Stimulated activated naive CD8-positive, alpha-beta T cell treated with anti-CD3 and anti-CD28 coated beads, Interleukin-15, amount 100 ng/mL, for 72 hours (primary cell): Measurements from ENCODE around the gene ZNFX1.
"Not testable (repeated sequence)": the region's sequence is repeated elsewhere in the genome, so short reads cannot be mapped to it uniquely, and the experiment has no call there.

Experiments
- ATAC-seq: fragments of 150-1000 bp; cut with Tn5 transposase; 2 replicates; pipeline ENCODE4 v1.10.0; 2021; ENCODE audit warnings: mild to moderate bottlenecking, moderate library complexity
- DNase-seq, 2 donors: peaks; one replicate each; pipeline ENCODE4 v3.0.0; 2021 to 2022
- H3K27ac Mint-ChIP-seq, 2 donors: one replicate each; pipeline ENCODE4 v1.8.0; 2022; ENCODE audit warnings: mild to moderate bottlenecking in 2 of 2, mixed read lengths in 2 of 2, moderate library complexity in 2 of 2
- H3K27me3 Mint-ChIP-seq: one replicate; pipeline ENCODE4 v1.8.0; 2022; ENCODE audit warnings: mixed read lengths
- H3K4me1 Mint-ChIP-seq: one replicate; pipeline ENCODE4 v1.8.0; 2022; ENCODE audit warnings: mild to moderate bottlenecking, mixed read lengths
- H3K4me3 Mint-ChIP-seq, 2 donors: one replicate each; pipeline ENCODE4 v1.8.0; 2022; ENCODE audit warnings: mild to moderate bottlenecking in 2 of 2, mixed read lengths in 2 of 2, moderate library complexity in 1 of 2
- H3K9me3 Mint-ChIP-seq, 2 donors: one replicate each; pipeline ENCODE4 v1.8.0; 2022; ENCODE audit warnings: mixed read lengths in 2 of 2

Gene ZNFX1

DNA sequence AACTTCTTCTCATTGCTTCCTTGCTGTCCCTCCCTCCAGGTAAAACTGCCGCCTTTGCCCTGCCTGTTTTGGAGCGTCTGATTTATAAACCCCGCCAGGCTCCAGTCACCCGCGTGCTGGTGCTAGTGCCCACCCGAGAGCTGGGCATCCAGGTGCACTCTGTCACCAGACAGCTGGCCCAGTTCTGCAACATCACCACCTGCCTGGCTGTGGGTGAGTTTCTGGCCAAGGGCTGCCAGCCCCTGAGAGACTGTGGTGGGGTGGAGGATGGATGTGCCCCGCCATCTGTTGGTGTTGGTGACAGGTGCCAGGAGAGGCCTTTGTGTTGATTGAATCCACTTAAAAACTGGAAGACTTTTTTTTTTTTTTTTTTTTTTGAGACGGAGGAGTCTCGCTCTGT, 49.2 kb downstream of the ZNFX1 start:
- ATAC-seq (no peak), DNase-seq (no peak)
- Mint-ChIP-seq H3K27me3 (no peaks in the 10 kb centered on the region), H3K27ac (no peak overlapping the region), H3K9me3 (no peaks in the 10 kb centered on the region), H3K4me1 (peaks cover 18% of the 10 kb centered on the region), H3K4me3 (no peak overlapping the region)

DNA sequence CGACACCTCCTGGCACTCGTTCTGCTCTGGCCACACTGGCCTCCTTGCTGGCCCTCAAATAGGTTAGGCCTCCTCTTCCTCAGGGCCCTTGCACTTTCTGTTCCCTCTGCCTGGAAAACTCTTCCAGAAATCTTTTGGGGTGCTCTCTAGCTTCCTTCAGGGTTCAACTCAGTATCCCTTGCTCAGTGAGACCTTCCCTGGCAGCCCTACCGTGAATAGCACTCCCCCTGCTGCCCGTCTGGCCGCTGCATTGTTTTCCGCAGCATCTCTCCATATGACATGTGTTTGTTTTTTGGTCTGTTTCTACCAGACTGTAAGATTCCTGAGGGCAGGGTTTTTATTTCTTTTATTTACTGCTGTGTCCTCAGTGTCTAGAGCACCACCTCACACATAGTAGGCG, 52.0 kb downstream of the ZNFX1 start:
- DNase-seq: no peak
- ATAC-seq: no peak
- Mint-ChIP-seq H3K4me1 (peaks cover 21% of the 10 kb centered on the region), H3K9me3 (no peaks in the 10 kb centered on the region), H3K27ac (peak overlapping the region in 1 of 2 donors; percentile 61), H3K27me3 (no peaks in the 10 kb centered on the region), H3K4me3 (no peak overlapping the region)

DNA sequence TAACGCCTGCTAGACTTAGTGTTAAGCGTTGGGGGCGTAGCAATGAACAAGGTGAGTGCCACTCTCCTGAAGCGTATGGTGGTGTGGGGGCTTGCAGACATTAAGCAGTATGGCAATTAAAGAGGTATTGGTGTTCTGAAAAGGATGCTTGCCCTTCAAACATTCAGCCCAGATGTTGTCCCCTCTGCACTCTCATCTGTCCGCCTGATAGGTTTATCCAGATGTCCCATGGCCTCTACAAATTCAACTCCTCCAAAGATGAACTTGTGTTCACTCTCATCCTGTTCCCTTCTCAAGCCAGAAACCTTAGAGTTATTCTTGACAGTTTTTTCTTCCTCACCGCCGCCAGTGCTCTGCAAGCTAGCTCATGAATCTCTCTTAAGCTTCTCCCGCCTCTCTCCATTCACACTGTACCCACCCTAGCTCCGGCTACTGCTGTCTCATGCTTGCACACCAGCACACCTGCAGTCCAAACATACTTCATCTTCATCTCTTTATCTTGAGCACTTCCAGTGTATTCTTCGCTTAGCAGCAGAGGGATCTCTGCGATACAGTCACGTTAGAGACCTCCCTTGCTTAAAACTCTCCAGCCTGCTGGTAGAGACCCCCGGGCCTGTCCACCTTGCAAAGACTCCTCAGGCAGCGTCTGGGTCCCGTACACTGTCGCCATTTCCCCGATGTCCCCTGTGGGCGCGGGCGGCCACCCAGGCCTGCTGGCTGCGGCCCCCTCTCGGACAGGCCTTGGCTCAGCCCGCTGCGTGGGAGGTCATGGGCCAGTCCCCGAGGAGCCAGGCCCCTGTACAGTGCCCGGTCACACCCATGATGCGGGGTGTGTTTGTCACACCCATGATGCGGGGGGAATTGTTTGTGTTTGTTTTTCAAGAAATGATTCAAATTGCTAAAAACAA, 57.7 kb downstream of the ZNFX1 start:
- Mint-ChIP-seq H3K4me3 (peak overlapping the region; percentile 77 to 98), H3K27ac (peak overlapping the region; percentile 95 to 99), H3K9me3 (no peaks in the 10 kb centered on the region), H3K27me3 (no peaks in the 10 kb centered on the region), H3K4me1 (peaks cover 28% of the 10 kb centered on the region)
- no peak for ATAC-seq
- DNase-seq: no peak

DNA sequence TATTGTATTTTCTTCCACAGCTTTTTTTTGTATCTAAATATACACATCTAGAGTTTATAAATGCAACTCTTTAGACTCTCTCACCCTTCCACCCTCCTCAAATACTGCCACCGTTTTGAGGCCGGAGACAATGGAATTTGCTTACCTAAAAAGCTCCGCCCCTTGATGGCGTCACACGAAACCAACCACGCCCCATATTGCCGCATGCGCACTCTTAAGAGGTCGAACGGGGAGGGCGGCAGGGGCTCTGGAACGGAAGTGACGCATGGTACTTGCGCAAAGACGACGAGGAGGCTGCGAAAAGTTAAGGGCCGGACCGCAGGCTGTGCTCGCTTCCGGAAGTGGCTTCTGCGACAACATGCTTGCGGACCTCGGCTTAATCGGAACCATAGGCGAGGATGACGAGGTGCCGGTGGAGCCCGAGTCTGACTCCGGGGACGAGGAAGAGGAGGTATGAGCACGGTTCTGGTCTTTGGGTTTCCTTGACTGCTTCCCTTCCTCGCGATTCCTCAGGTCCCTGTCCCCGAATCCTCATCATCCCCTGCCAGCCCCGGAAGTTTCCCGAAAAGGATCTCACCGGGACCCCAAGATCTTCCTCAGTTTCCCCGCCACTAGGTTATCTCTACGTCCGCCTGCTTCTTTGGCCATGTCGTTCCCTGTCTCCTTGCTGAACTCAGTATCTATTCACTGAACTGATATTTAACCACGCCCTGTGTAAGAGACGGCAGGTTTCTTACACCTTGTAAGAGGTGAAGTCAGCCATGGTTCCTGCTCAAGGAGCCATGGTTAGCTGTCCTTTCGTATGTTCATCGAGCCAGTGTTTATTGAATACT, 58.5 kb downstream of the ZNFX1 start, which contains the start of gene DDX27:
Gene DDX27, plus strand, starts transcription at position 326 of the 833 bp plus-strand sequence. Its CDS starts 33 bp downstream, at position 359.
- H3K9me3 Mint-ChIP-seq: no peaks in the 10 kb centered on the region
- ATAC-seq: peak; percentile 96
- peak within 1 kb of the TSS; percentile 95 to 99 for H3K27ac Mint-ChIP-seq
- H3K4me3 Mint-ChIP-seq: peak within 1 kb of the TSS; percentile 77 to 98
- H3K4me1 Mint-ChIP-seq: peaks cover 28% of the 10 kb centered on the region
- DNase-seq: peak; percentile 95 to 97
- H3K27me3 Mint-ChIP-seq: no peaks in the 10 kb centered on the region

DNA sequence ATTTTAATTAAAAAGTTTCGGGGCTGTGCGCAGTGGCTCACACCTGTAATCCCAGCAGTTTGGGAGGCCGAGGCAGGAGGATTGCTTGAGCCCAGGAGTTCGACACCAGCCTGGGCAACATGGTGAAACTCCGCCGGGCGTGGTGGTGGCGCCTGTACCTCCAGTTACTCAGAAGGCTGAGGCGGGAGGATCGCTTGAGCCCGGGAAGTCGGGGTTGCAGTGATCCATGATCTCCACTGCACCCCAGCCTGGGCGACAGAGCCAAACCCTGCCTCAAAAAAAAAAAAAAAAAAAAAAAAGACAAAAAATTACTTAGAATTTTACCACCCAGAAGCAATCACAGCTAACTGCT, 59.1 kb downstream of the ZNFX1 start:
- H3K9me3 Mint-ChIP-seq, ATAC-seq, H3K27me3 Mint-ChIP-seq: not testable (repeated sequence)
- Mint-ChIP-seq H3K4me1 (peaks cover 28% of the 10 kb centered on the region), H3K27ac (peak overlapping the region; percentile 64 to 99), H3K4me3 (peak overlapping the region; percentile 77 to 98)
- DNase-seq: peak in 1 of 2 donors; percentile 5

DNA sequence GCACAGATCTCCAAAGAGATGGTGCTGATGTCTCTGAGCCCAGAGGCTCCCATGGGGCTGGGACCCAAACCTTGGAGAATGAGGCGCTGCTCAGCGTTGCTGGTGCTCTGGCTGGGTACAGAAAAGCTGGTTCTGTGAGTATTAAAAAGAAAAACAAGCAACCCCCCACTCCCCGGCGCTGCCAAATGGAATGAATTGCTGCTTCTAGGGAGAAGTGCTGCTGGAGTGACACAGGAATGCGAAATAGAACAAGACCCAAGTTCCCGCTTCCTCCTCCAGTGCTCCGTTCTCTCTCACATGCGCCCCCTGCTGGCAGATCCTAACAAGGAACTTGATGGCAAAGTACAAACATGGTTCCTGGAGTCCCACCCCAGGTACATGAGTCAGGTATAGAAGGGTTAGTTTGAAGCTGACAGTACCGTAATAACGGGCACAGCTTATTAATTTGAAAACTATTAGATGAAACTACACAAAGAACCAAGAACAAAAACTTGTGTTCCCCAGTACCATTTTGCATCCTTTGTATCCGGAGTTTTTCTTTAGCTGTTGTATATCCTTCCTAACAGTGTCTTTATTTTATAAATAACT, 60.8 kb downstream of the ZNFX1 start:
- Mint-ChIP-seq H3K4me1 (peaks cover 24% of the 10 kb centered on the region), H3K27me3 (no peaks in the 10 kb centered on the region), H3K27ac (peak overlapping the region in 1 of 2 donors; percentile 31), H3K4me3 (peak overlapping the region; percentile 62 to 64), H3K9me3 (no peaks in the 10 kb centered on the region)
- peak; percentile 69 for ATAC-seq
- peak; percentile 87 to 89 for DNase-seq

DNA sequence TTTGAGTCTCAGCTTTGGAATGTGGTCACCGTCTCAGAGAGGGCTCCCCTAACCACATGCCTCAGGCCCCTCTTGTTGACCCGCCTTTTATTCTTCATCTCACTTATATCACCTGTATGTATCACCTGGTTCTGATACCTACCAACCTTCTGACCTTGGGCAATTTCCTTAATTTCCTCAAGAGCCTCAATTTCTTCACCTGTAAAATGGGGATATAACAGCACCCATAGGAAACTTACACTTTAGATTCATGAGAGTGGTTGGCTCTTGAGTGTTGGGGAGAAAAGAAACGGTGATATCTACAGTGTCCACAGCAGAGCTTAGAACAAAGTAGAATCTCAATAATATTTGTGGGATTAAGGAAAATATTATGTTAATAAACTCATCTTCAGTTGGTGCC, 62.6 kb downstream of the ZNFX1 start:
- ATAC-seq: no peak
- Mint-ChIP-seq H3K27me3 (no peaks in the 10 kb centered on the region), H3K27ac (no peak overlapping the region), H3K4me1 (peaks cover 15% of the 10 kb centered on the region), H3K9me3 (peaks cover 3 to 5% of the 10 kb centered on the region in 2 donors), H3K4me3 (no peak overlapping the region)
- no peak for DNase-seq

DNA sequence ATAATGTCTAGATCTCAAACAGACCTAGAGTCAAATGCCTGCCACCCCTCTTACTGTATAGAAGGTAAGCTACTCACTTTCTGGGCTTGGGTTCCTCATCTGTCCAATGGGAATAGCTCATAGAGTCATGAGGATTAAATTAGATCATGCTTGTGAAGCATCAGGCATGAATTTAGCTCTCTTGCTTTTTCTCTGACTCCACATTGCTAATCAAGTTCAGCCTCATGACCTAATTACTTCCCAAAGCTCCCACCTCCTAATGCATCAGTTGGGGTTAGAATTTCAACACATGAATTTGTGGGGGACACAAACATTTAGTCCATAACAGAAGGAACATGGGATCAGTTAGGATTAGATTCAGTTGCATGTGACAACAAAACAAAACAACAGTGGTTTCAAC, 63.3 kb downstream of the ZNFX1 start:
- ATAC-seq (no peak), DNase-seq (no peak)
- H3K9me3 Mint-ChIP-seq: peaks cover 7 to 8% of the 10 kb centered on the region in 2 donors
- no peaks in the 10 kb centered on the region for H3K27me3 Mint-ChIP-seq
- no peak overlapping the region for H3K4me3 Mint-ChIP-seq
- peaks cover 11% of the 10 kb centered on the region for H3K4me1 Mint-ChIP-seq
- H3K27ac Mint-ChIP-seq: no peak overlapping the region

DNA sequence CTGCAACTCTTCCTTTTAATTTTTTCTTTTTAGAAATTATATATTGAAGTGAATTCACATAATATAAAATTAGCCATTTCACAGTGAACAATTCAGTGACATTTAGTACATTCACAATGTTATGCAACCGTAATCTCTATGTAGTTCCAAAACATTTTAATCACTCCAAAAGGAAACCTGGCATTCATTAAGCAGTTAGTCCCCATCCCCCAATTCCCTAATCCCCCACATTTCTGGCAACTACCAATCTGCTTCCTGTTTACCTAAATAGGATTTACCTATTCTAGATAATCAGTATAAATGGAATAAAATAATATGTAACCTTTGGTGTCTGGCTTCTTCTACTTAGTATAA, 67.1 kb downstream of the ZNFX1 start:
- ATAC-seq (no peak), DNase-seq (no peak)
- peaks cover 7 to 8% of the 10 kb centered on the region in 2 donors for H3K9me3 Mint-ChIP-seq
- H3K4me1 Mint-ChIP-seq: no peaks in the 10 kb centered on the region
- no peak overlapping the region for H3K27ac Mint-ChIP-seq
- H3K27me3 Mint-ChIP-seq: no peaks in the 10 kb centered on the region
- H3K4me3 Mint-ChIP-seq: no peak overlapping the region

DNA sequence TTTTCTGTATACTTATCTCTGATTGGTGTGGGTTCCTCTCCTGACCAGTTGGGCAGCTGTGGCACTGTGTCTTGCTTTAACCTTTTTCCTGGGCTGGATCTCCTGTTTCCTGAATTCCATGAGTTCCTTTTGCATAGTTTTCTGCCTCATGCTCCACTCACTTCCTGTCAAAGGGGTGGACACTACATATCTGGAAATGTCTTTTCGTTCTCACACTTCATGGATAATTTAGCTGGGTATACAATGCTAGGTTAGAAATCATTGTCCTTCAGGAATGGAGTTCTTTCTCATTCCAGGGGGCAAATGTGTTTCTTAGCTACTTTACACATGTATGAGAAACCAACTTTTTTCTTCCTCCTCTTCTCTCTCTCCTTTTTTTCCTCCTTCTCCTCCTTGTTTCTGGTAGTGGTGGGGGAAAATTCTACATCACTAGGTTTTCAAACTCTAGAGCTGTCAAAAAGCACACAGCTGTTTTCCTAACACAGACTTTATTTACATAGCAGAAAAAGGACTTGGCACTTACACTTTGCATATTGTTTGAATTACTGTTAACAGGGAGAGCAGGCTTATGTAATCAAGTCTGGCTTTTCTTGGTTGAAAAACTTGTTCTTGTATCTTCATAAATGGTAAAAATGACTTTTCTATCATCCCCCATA, 67.6 kb downstream of the ZNFX1 start:
- ATAC-seq: no peak

DNA sequence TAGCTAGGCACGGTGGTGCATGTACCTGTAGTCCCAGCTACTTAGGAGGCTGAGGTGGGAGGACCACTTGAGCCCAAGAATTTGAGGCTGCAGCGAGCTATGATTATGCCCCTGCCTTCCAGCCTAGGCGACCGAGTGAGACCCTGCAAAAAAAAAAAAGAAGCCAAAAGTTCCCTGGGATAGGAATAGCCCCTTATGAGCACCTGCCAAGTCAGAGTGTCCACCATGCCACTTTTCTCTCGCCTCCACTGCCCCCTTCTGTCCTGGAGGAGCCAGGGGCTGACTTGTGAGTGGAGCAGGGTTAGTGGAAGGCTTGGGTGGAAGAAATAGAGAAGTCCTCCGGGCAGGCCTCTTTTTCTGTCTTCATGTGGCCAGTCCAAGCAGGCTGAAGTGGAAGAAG, 70.8 kb downstream of the ZNFX1 start:
- peak; percentile 66 for ATAC-seq
- Mint-ChIP-seq H3K4me3 (no peak overlapping the region), H3K9me3 (peaks cover 7 to 8% of the 10 kb centered on the region in 2 donors), H3K4me1 (no peaks in the 10 kb centered on the region), H3K27me3 (no peaks in the 10 kb centered on the region), H3K27ac (no peak overlapping the region)
- peak in 1 of 2 donors; percentile 21 for DNase-seq

More for the DNA sequence above, 67.6 kb downstream of the ZNFX1 start:
- peaks cover 7 to 8% of the 10 kb centered on the region in 2 donors for H3K9me3 Mint-ChIP-seq
- no peak overlapping the region for H3K4me3 Mint-ChIP-seq
- H3K27ac Mint-ChIP-seq: no peak overlapping the region
- H3K27me3 Mint-ChIP-seq: no peaks in the 10 kb centered on the region
- H3K4me1 Mint-ChIP-seq: no peaks in the 10 kb centered on the region
- no peak for DNase-seq

DNA sequence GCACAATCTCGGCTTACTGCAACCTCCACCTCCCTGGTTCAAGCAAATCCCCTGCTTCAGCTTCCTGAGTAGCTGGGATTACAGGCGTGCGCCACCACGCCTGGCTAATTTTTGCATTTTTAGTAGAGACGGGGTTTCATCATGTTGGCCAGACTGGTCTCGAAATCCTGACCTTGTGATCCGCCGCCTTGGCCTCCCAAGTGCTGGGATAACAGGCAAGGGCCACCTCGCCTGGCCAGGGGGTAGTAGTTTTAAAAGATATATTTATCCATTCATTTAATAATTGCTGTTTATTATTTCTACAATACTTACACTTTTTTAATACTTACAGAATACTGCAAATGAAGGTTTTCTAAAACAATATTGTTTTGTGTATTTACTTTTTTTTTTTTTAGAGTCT, 74.1 kb downstream of the ZNFX1 start:
- ATAC-seq (no peak), DNase-seq (no peak)
- H3K27ac Mint-ChIP-seq: no peak overlapping the region
- no peak overlapping the region for H3K4me3 Mint-ChIP-seq
- no peaks in the 10 kb centered on the region for H3K4me1 Mint-ChIP-seq
- no peaks in the 10 kb centered on the region for H3K9me3 Mint-ChIP-seq
- H3K27me3 Mint-ChIP-seq: no peaks in the 10 kb centered on the region

DNA sequence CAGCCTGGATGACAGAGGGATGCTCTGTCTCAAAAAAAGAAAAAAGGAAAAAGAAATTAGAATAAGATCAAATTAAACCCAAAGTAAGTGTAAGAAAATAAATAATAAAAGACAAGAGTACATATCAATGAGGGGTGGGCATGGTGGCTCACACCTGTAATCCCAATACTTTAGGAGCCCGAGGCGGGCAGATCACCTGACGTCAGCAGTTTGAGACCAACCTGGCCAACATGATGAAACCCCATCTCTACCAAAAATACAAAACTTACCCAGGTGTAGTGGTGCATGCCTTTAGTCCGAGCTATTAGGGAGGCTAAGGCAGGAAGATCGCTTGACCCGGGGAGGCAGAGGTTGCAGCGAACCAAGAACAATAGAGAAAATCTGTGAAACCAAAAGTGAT, 74.8 kb downstream of the ZNFX1 start:
- DNase-seq: no peak
- Mint-ChIP-seq H3K9me3 (no peaks in the 10 kb centered on the region), H3K4me1 (no peaks in the 10 kb centered on the region), H3K4me3 (no peak overlapping the region), H3K27me3 (no peaks in the 10 kb centered on the region), H3K27ac (no peak overlapping the region)
- no peak for ATAC-seq

DNA sequence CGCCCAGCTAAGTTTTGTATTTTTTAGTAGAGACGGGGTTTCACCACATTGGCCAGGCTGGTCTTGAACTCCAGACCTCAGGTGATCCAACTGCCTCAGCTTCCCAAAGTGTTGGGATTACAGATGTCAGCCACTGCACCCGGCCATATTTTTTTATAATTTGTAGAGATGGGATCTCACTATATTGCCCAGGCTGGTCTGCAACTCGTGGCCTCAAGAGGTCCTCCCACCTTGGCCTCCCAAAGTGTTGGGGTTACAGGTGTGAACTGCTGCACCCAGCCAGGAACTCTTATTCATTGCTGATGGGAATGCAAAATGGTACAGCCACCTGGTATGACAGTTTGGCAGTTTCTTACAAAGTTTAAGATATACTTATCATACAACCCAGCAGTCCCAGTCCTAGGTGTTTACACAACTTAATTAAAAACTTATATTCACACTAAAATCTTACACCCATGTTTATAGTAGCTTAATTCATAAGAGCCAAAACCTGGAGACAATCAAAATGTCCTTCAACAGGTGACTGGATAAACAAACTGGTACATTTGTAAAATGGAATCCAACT, 78.0 kb downstream of the ZNFX1 start:
- DNase-seq (no peak), ATAC-seq (no peak)
- Mint-ChIP-seq H3K27ac (no peak overlapping the region), H3K9me3 (no peaks in the 10 kb centered on the region), H3K4me3 (no peak overlapping the region), H3K27me3 (no peaks in the 10 kb centered on the region), H3K4me1 (no peaks in the 10 kb centered on the region)

DNA sequence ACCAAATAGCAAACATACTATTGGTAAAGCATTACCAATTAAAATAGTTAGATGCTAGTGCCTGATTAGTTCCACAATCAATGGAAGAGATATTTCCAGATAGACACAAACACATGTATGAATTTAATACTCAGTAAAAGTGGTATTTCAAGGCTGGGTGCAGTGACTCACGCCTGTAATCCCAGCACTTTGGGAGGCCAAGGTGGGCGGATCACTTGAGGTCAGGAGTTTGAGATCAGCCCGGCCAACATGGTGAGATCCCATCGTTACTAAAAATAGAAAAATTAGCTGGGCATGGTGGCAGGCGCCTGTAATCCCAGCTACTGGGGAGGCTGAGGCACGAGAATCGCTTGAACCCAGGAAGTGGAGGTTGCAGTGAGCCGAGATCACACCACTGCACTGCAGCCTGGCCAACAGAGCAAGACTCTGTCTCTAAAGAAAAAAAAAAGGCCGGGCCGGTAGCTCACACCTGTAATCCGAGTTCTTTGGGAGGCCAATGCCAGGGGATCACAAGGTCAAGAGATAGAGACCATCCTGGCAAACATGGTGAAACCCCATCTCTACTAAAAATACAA, 84.8 kb downstream of the ZNFX1 start:
- not testable (repeated sequence) for H3K4me3 Mint-ChIP-seq, H3K4me1 Mint-ChIP-seq, H3K9me3 Mint-ChIP-seq, ATAC-seq, DNase-seq, H3K27me3 Mint-ChIP-seq
- peak overlapping the region in 1 of 2 donors; percentile 71 for H3K27ac Mint-ChIP-seq
